Mucosa of descending colon (tissue), 3 donors: ENCODE results near the gene TRDN. TPM values are rescaled to one million over a fixed set of nuclear protein-coding genes. Genes with fewer than 3 reads are reported as not detected.

Source experiments
- ATAC-seq: fragments of 200-7000 bp; cut with Tn5 transposase; one replicate; pipeline ENCODE4 v1.9.1; 2020; ENCODE audit warnings: mild to moderate bottlenecking, moderate library complexity
- DNase-seq, 3 donors: peaks; one replicate each; pipeline ENCODE4 v3.0.0-alpha.2; 2020
- H3K36me3 ChIP-seq: fragments of 200-600 bp; one replicate; pipeline ENCODE4 v1.8.0; 2021; ENCODE audit warnings: low read depth, mild to moderate bottlenecking
- H3K4me1 ChIP-seq: fragments of 200-600 bp; one replicate; pipeline ENCODE4 v1.8.0; 2021; ENCODE audit warnings: low read depth, mild to moderate bottlenecking
- H3K4me3 ChIP-seq: fragments of 200-600 bp; one replicate; pipeline ENCODE4 v1.8.0; 2021; ENCODE audit warnings: mild to moderate bottlenecking
- H3K9me3 ChIP-seq: fragments of 200-600 bp; one replicate; pipeline ENCODE4 v1.8.0; 2021; ENCODE audit warnings: mild to moderate bottlenecking
- intact Hi-C, 2 donors: fragments of 100-400 bp; cut with DNase I in 1 of 2; cut with micrococcal nuclease in 1 of 2; formaldehyde crosslinking; loops; one replicate each; pipeline versions ENCODE4 v1.11.0 to v1.11.1; 2022; cut with DNase I, micrococcal nuclease
- total RNA-seq, 3 donors: library from RNA; stranded (reverse); fragmentation: NEBNext Ultra II Directional in 2 of 3; extraction: Animal tissue kit (Norgen Biotek cat#: 25700) in 2 of 3; gene quantifications; one replicate each; pipeline versions ENCODE4 v1.2.1 to v1.2.4, GENCODE V29; 2021 to 2023
- TF ChIP-seq, protein P1 (sequence below): fragments of 200-600 bp; IDR thresholded peaks from one replicate; pipeline ENCODE4 v1.8.0; 2022; ENCODE audit warnings: antibody characterized with exemption, mild to moderate bottlenecking
- donor health status: DM: no; HTN: no; CAD: no; lungs with moderate emphysema.
- donor health status: DM: no; HTN: no; CAD: no.
- donor health status: DM: no; HTN: yes; CAD: no.

TRDN gene
- total RNA-seq, 3 donors from 2014 or later, result 0.12 to 0.51 TPM; not detected in 1

DNA sequence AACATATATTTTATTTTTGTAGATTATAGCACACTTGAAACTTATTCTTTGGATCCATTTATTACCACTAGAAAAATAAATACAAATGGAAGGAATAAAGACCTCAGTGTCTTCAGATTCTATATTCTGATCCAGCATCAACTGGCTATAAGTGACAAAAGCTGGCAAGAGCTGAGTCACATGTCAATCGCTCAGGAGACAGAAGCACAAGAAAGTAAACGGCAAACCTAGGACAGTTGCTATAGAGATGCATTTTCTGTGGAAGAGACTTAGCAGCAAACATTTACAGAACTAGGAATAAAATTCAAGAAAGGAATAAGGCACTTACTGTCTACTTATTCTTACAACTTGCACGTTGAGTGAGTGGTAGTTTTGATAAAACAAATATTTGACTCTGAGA is 410.4 kb downstream of the TRDN start:
- no peaks in the 10 kb centered on the region for H3K9me3 ChIP-seq
- DNase-seq (no peak), ATAC-seq (no peak)
- no peak overlapping the region for H3K4me3 ChIP-seq
- intact Hi-C loops, result no loop called here
- TF ChIP-seq, protein P1, sequence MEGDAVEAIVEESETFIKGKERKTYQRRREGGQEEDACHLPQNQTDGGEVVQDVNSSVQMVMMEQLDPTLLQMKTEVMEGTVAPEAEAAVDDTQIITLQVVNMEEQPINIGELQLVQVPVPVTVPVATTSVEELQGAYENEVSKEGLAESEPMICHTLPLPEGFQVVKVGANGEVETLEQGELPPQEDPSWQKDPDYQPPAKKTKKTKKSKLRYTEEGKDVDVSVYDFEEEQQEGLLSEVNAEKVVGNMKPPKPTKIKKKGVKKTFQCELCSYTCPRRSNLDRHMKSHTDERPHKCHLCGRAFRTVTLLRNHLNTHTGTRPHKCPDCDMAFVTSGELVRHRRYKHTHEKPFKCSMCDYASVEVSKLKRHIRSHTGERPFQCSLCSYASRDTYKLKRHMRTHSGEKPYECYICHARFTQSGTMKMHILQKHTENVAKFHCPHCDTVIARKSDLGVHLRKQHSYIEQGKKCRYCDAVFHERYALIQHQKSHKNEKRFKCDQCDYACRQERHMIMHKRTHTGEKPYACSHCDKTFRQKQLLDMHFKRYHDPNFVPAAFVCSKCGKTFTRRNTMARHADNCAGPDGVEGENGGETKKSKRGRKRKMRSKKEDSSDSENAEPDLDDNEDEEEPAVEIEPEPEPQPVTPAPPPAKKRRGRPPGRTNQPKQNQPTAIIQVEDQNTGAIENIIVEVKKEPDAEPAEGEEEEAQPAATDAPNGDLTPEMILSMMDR, result no peak
- H3K36me3 ChIP-seq, result no peaks in the 10 kb centered on the region
- no peaks in the 10 kb centered on the region for H3K4me1 ChIP-seq

DNA sequence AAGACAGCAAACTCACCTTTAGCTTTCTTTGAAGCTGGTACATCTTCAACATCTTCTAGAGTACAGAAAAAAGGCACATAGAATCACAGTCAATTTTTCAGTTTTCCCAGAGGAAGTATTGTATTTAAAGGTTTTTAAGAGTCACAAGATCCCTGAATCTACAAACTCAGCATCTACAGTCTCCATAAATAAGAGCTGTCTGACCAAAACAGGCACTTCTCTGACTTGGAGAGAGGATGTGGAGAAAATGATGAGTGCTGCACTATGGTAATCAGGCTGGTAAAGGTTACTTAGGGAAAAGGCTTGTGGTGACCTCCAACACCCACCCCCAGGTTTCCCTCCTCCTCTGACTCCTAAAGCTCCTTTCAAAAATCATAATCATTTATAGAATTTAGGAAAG is 412.7 kb downstream of the TRDN start:
- DNase-seq, result no peak
- Histone ChIP-seq H3K36me3 (no peaks in the 10 kb centered on the region), H3K4me3 (no peak overlapping the region), H3K9me3 (no peaks in the 10 kb centered on the region), H3K4me1 (no peaks in the 10 kb centered on the region)
- TF ChIP-seq, protein P1, result no peak
- ATAC-seq, result no peak
- intact Hi-C loops, result no loop called here

DNA sequence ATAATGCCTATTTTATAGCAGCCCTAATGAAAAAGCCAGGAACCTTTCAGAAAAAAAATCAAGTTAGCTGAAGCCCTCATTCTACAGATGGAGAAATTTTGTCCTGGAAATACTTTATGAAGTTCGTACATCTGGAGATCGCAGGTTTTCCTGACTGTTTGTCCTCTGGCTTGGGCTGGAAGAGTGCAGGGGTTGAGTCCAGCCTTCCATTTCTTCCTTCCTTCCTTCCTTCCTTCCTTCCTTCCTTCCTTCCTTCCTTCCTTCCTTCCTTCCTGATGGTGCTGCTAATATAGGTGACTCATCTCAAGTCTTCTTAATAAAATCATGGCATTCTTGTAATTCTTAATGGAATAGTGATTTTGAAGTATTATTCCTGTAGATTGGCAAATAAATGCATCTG is 413.3 kb downstream of the TRDN start:
- Histone ChIP-seq H3K4me3 (no peak overlapping the region), H3K9me3 (no peaks in the 10 kb centered on the region), H3K4me1 (no peaks in the 10 kb centered on the region), H3K36me3 (no peaks in the 10 kb centered on the region)
- TF ChIP-seq, protein P1, result no peak
- no peak for DNase-seq
- ATAC-seq, result no peak
- intact Hi-C loops, result no loop called here

DNA sequence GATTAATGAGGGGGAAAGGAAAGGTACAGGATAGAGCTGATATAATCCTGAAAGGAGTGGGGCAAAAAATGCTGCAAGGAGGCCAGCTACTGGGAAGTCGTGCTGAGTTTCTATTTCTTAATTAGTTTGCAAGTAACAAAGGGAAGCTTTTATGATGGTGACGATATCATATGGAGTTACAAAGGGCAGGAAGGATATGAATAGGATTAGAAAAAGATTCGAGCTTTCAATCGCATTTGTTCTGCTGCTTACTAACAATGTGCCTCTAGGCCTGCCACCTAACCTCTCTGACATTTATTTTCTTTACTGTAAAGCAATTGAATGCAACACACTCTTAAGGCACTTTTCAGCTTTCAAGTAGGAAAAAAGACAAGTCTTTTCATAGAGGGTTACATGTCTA is 421.5 kb downstream of the TRDN start:
- no peak for DNase-seq

DNA sequence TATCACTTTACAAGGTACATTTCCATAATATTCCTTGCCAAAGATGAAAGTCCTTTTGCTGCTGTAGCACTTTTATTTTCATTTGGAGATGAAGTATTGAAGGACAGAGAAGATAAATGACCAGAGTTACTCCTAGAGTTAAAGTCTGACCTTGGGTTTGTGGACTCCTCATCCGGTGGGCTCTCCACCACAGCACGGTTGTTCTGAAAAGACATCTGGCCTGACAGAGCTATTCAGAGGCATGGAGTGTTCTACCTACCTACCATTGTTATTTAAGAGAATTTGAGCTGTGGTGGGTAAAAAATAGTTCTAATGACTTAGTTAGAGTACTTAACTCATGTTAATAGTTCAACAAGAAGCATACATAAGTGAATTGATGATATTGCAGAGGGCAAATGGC is 422.3 kb downstream of the TRDN start:
- DNase-seq (no peak), ATAC-seq (no peak)
- H3K4me1 ChIP-seq, result no peaks in the 10 kb centered on the region
- H3K4me3 ChIP-seq, result no peak overlapping the region
- H3K36me3 ChIP-seq, result no peaks in the 10 kb centered on the region
- intact Hi-C loops, result no loop called here
- H3K9me3 ChIP-seq, result no peaks in the 10 kb centered on the region
- TF ChIP-seq, protein P1, result no peak

More for the DNA sequence above, 421.5 kb downstream of the TRDN start:
- Histone ChIP-seq H3K4me1 (no peaks in the 10 kb centered on the region), H3K36me3 (no peaks in the 10 kb centered on the region), H3K4me3 (no peak overlapping the region), H3K9me3 (no peaks in the 10 kb centered on the region)
- ATAC-seq, result no peak
- TF ChIP-seq, protein P1, result no peak
- intact Hi-C loops, result no loop called here

DNA sequence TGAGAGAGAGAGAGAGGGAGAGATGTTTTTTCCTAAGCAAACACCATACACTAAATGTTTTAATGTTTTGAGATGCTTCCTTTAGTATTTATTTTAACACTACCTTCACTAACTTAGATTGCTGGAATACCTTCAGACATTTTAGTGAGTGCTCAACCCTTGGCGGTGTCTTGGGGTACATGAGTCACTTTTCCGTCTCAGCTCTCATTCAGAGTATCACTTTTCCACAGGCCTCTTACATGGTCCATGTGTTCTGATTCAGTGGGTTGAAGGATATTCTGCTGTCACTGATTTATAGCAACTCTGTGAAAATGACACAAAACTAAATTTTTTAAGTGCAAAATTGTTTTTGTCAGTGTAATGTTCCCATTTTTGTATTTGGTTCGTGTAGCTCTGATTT is 422.8 kb downstream of the TRDN start:
- TF ChIP-seq, protein P1, result no peak
- Histone ChIP-seq H3K9me3 (no peaks in the 10 kb centered on the region), H3K4me3 (no peak overlapping the region), H3K4me1 (no peaks in the 10 kb centered on the region), H3K36me3 (no peaks in the 10 kb centered on the region)
- DNase-seq (no peak), ATAC-seq (no peak)
- intact Hi-C loops, result no loop called here
